K562 treated with DMSO at 1 percent for 12 hours (cell line): ENCODE data around the gene QKI. TPM values are rescaled to one million over a fixed set of nuclear protein-coding genes. Genes with fewer than 3 reads are reported as not detected.

Experiments used
- total RNA-seq: library from RNA; unstranded; fragments of 300-600 nt; gene quantifications from 2 replicates; pipeline ENCODE4 v1.2.3, GENCODE V29; 2022; ENCODE audit not compliant: insufficient read depth

The QKI gene
- total RNA-seq = 12.6 and 80.0 TPM in 2 replicates

DNA sequence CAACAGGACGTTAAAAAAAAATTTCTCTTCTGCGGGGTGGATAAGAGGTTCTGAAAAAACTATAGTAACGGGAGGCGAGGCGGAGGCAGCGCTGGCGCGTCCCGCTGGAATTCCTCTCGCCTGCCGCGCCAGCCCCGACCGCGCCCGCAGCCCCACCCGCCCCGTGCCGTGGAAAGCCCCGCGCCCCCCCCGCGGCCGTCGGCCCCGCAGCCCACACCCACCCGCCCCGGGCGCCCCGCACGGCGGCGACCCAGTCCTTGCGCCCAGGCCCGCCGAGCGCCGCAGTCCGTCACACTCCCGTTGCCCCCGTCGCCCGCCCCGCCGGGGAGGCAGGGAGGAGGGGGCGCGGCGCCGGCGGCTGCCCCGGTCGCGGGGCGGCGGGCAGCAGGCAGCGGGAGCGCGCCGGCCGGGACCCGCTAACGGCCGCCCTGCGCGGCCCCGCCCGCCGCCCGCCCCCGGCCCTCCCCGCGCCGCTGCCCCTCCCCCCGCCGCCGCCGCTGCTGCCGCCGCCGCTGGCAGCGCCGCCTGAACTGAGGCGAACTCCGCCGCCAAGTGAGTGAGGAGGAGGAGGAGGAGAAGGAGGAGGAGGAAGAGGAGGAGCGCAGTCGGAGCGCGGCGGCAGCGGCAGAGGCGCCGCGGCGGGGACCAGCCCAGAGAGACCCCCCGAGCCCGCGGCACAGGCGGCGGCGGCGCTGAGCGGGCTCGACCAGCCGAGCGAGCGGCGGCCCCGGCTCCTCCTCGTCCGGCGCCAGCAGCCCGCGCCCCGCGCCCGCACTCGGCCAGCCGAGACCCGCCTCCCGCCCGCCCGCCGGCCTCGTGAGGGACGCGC lies at the start of gene QKI:
QKI (plus strand) TSS at position 602 of the 829 bp plus-strand sequence. CDS start 476 bp downstream, outside the sequence.

